Spinal cord (tissue), 10 donors: Measurements from ENCODE around the gene PECR. TPM values are rescaled to one million over a fixed set of nuclear protein-coding genes. Genes with fewer than 3 reads are reported as not detected.
A peak's percentile ranks its signal among the peaks of the same experiment; 100 is the strongest.
"Not testable (repeated sequence)": the region's sequence is repeated elsewhere in the genome, so short reads cannot be mapped to it uniquely, and the experiment has no call there.

Experiments
- DNase-seq, 6 donors: peaks; one replicate each; pipeline versions ENCODE4 v3.0.0 to v3.0.0-alpha.2; 2013 to 2015; ENCODE audit warnings: low spot score in 6 of 6, low read depth in 4 of 6
- H3K27ac ChIP-seq: one replicate; pipeline ENCODE4 v1.5.1; 2013; ENCODE audit warnings: low read depth, low read length, control low read depth
- H3K27me3 ChIP-seq: one replicate; pipeline ENCODE4 v1.6.1; 2013; ENCODE audit warnings: low read length; ENCODE audit not compliant: control insufficient read depth, insufficient read depth
- H3K36me3 ChIP-seq: one replicate; pipeline ENCODE4 v1.6.1; 2013; ENCODE audit warnings: low read length; ENCODE audit not compliant: control insufficient read depth, insufficient read depth
- H3K4me1 ChIP-seq: one replicate; pipeline ENCODE4 v1.6.1; 2013; ENCODE audit warnings: low read length; ENCODE audit not compliant: control insufficient read depth, insufficient read depth
- H3K4me3 ChIP-seq: one replicate; pipeline ENCODE4 v1.5.1; 2013; ENCODE audit warnings: low read depth, low read length, control low read depth
- H3K9me3 ChIP-seq: one replicate; pipeline ENCODE4 v1.6.1; 2013; ENCODE audit warnings: low read length; ENCODE audit not compliant: control insufficient read depth, insufficient read depth
- WGBS: methylation state at CpG from one replicate; pipeline ENCODE4 v1.1.5; 2013; ENCODE audit warnings: missing lambda C conversion rate; ENCODE audit not compliant: insufficient coverage; 5-methylcytosine and 5-hydroxymethylcytosine counted together
- polyA plus RNA-seq, 2 donors: library from polyadenylated mRNA; unstranded; fragments of 120-200 nt; gene quantifications; one replicate each; pipeline ENCODE4 v1.2.1, GENCODE V29; 2013; ENCODE audit not compliant: insufficient read length in 2 of 2
- total RNA-seq, 2 donors: library from RNA; depleted of rRNA in 1 of 2; stranded (reverse); fragments of 120-200 nt in 1 of 2; fragments of >200 nt in 1 of 2; gene quantifications; one replicate each; pipeline versions ENCODE4 v1.2.3 to v1.2.4, GENCODE V29; 2013 to 2014
- donor health status: healthy.

Gene PECR
- total and polyA plus RNA-seq, 4 donors: 12.5 to 27.2 (median 17.6) TPM

DNA sequence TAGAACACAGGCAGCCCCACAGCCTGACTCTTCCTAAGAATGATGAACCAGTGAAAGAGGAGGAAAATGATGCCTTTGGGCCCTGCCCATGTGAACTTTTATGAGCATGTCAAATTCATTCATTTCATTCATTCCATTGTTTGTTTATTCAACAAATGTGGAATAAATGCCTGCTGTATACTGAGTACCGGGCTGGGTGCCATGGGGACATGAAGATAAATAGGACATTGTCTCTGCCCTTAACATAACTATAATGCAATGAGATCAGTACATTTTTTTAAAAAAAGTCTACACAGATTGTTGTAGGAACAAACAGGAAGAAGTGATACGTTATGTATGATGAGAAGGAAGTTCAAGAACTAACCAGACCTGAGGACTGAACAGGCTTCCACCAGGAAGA, 83.0 kb downstream of the PECR start:
- Histone ChIP-seq H3K36me3 (peaks cover 8% of the 10 kb centered on the region), H3K9me3 (no peaks in the 10 kb centered on the region), H3K4me1 (peaks cover 4% of the 10 kb centered on the region), H3K27me3 (no peaks in the 10 kb centered on the region), H3K27ac (no peak overlapping the region), H3K4me3 (no peak overlapping the region)
- DNase-seq: peak in 1 of 6 donors; percentile 30
- 50% methylated on average over 1 of the region's 2 CpGs for WGBS

DNA sequence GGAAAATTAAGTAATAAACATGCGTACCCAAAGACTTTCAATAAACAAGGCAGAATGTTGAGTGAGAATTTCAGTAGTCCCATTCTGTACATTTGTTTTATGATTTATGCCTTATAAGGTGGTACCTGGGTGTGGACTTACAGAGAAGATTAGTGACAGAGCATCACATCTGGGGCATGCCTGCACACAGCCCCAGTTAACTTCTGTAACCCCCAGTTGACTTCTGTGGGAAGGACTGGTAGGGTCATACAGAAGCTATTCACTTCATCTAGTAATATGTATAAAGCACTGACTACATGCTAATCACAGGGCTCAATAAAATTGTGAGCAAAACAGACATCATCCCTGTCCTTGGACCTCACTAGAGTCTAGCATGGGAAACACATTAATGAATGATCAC, 84.4 kb downstream of the PECR start:
- no peaks in the 10 kb centered on the region for H3K9me3 ChIP-seq
- H3K27ac ChIP-seq: no peak overlapping the region
- no CpG with 5 or more reads among the region's 1 CpG for WGBS
- peaks cover under 1% of the 10 kb centered on the region for H3K4me1 ChIP-seq
- DNase-seq: no peak
- no peaks in the 10 kb centered on the region for H3K27me3 ChIP-seq
- peaks cover 8% of the 10 kb centered on the region for H3K36me3 ChIP-seq
- no peak overlapping the region for H3K4me3 ChIP-seq

DNA sequence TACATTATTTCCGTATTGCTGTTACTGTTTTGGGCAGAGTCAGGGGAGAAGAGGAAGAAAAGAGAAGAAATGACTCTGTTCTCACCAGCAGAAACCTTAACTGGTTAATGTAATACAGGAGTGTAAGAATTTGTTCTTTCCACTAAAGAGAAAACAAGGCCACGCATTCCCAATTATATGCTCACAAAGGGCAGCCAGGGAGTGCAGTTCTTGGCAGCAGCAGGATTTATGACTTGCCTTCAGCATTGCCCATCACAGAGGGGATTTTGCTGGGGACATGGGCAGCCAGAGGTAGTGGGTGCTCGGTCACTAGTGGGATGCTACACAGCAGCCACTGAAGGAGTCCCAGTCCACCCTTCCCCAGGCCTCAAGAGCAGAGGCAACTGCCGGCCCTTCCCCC, 86.7 kb downstream of the PECR start:
- peaks cover 1% of the 10 kb centered on the region for H3K9me3 ChIP-seq
- H3K4me3 ChIP-seq: no peak overlapping the region
- no peaks in the 10 kb centered on the region for H3K27me3 ChIP-seq
- H3K27ac ChIP-seq: no peak overlapping the region
- no peak for DNase-seq
- H3K4me1 ChIP-seq: no peaks in the 10 kb centered on the region
- WGBS: no CpG with 5 or more reads among the region's 4 CpGs
- H3K36me3 ChIP-seq: peaks cover 8% of the 10 kb centered on the region

DNA sequence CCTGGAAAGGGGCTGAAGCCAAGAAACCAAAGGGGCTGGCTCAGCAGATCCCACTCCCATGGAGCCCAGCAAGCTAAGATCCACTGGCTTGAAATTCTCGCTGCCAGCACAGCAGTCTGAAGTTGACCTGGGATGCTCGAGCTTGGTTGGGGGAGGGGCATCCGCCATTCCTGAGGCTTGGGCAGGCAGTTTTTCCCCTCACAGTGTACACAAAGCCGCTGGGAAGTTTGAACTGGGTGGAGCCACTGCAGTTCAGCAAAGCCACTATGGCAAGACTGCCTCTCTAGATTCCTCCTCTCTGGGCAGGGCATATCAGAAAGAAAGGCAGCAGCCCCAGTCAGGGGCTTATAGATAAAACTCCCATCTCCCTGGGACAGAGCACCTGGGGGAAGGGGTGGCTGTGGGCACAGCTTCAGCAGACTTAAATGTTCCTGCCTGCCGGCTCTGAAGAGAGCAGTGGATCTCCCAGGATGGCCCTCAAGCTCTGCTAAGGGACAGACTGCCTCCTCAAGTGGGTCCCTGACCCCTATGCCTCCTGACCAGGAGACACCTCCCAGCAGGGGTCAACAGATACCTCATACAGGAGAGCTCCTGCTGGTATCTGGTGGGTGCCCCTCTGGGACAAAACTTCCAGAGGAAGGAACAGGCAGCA, 92.9 kb downstream of the PECR start:
- not testable (repeated sequence) for H3K27me3 ChIP-seq, H3K4me3 ChIP-seq, H3K36me3 ChIP-seq, H3K9me3 ChIP-seq, H3K4me1 ChIP-seq, DNase-seq, H3K27ac ChIP-seq
- WGBS: 71% methylated on average over 5 of the region's 5 CpGs

Other genes starting within 250 kb of the PECR start
- gene MREG, start 68.3 kb downstream of the PECR start, total RNA-seq: 10 to 100 TPM in 1 of 2 donors, 1 to 10 TPM in 1; 4.5 to 11.6 TPM
- gene MREG, start 68.3 kb downstream of the PECR start, polyA plus RNA-seq: 1 to 10 TPM; 5.8 to 7.7 TPM
- gene TMEM169, start 110 bp upstream of the PECR start, total RNA-seq: 10 to 100 TPM in 1 of 2 donors, 1 to 10 TPM in 1; 7.7 to 18.5 TPM
- gene TMEM169, start 110 bp upstream of the PECR start, polyA plus RNA-seq: 10 to 100 TPM; 19.1 to 21.1 TPM
- gene XRCC5, start 27.5 kb upstream of the PECR start, total RNA-seq: 100 to 1,000 TPM; 239 to 256 TPM
- gene XRCC5, start 27.5 kb upstream of the PECR start, polyA plus RNA-seq: 100 to 1,000 TPM; 144 to 173 TPM